Measurements from ENCODE around the gene TSPAN17.

- TF ChIP-seq ESRRA (IDR thresholded peaks at IDR 0.05; ENCODE audit: borderline replicate concordance, low read length): no peak
- no peak for TF ChIP-seq CTCF (IDR thresholded peaks at IDR 0.05)
- no peak for TF ChIP-seq REST (IDR thresholded peaks at IDR 0.05)
Observed at GRCh38 chr5:176690911-176691310, 43.6 kb downstream of the TSPAN17 start.
